Retinal pigment epithelial cell (primary cell): ENCODE results near the gene DOC2B.

ENCODE experiments used
- DNase-seq: peaks from one replicate; pipeline ENCODE4 v3.0.0-alpha.2; 2010; ENCODE audit warnings: low read depth
- H3K4me3 ChIP-seq: 2 replicates; pipeline ENCODE4 v1.5.1; 2011; ENCODE audit warnings: mild to moderate bottlenecking, low read length, control low read depth, moderate library complexity
- TF ChIP-seq, protein P1 (sequence below): conservative IDR thresholded peaks from 2 replicates; pipeline ENCODE4 v1.5.1; 2011; ENCODE audit warnings: low read depth, low read length, control low read depth, inconsistent platforms

Gene DOC2B

DNA sequence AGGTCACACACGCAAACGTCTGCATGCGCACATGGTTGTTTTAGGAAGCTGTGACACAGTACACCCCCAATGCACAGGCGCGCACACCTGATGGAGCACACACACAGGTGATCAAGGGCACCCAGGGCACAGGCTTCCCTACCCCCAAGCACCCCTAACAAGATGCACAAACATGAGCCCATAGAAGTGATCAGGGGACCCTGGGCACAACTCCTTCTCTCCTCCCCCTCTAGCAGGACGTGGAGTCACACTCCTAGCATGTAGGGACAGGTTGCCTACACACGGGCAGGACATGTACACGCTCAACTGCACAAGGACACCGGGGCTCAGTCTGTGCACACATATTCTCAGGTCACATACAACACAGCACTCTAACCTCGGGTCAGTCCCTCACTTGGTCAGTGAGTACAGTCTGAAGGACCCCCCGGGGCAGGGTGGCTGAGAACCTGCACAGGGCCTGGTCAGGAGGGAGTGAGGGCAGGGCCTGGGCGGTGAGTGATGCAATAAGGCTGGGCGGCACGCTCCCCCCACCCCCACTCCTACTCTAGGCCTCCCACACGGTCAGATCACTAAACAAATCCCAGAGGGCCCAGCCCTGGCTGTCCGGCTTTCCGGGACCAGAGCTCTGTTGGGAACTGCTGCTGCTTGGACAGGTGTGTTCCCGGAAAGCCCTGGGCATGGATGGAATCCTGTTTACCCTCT, 751 bp upstream of the DOC2B start:
- no peak overlapping the region for H3K4me3 ChIP-seq
- TF ChIP-seq, protein P1, sequence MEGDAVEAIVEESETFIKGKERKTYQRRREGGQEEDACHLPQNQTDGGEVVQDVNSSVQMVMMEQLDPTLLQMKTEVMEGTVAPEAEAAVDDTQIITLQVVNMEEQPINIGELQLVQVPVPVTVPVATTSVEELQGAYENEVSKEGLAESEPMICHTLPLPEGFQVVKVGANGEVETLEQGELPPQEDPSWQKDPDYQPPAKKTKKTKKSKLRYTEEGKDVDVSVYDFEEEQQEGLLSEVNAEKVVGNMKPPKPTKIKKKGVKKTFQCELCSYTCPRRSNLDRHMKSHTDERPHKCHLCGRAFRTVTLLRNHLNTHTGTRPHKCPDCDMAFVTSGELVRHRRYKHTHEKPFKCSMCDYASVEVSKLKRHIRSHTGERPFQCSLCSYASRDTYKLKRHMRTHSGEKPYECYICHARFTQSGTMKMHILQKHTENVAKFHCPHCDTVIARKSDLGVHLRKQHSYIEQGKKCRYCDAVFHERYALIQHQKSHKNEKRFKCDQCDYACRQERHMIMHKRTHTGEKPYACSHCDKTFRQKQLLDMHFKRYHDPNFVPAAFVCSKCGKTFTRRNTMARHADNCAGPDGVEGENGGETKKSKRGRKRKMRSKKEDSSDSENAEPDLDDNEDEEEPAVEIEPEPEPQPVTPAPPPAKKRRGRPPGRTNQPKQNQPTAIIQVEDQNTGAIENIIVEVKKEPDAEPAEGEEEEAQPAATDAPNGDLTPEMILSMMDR, result no peak
- no peak for DNase-seq

DNA sequence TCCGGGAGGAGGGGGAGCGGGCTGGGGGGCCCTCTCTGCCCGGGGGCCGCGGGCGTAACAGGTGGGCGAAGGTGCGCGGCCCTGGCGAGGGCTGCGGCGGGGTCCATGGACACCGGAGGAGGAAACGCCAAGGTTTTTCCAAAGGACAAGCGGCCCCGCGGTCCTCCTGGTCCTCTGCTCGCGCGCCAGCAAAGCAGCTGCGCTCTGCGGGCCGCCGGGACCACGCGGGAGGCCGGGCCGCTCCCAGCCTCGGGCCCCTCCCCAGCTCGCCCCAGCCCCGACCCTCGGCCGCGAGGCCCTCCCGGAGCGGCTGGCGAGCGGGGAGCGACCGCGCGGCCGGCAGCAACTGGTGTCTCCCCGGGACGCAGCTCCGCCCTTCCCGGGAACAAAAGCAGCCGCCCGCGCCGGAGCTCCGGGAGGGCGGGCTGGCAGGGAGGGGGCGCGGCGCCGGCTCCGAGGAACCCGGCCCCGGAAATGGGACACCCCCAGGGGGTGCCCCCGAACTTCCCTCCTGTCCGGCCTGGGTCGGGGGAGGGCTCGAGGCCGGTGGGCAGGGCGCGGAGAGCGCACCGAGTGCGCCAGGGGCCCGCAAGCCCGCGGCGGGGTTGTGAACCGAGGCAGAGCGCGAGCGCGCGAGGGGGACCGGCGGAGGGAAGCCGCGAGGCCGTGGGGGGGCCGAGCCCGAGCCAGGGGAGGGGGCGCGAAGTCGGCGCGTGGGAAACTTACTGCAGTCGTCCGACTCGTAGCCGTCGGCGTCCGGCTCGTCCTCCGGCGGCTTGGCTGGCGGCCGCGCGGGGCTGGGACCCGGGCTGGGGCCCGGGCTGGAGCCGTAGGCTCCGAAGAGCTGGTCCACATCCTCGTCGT, 837 bp downstream of the DOC2B start:
- no peak for DNase-seq
- TF ChIP-seq, protein P1, result no peak
- no peak overlapping the region for H3K4me3 ChIP-seq

DNA sequence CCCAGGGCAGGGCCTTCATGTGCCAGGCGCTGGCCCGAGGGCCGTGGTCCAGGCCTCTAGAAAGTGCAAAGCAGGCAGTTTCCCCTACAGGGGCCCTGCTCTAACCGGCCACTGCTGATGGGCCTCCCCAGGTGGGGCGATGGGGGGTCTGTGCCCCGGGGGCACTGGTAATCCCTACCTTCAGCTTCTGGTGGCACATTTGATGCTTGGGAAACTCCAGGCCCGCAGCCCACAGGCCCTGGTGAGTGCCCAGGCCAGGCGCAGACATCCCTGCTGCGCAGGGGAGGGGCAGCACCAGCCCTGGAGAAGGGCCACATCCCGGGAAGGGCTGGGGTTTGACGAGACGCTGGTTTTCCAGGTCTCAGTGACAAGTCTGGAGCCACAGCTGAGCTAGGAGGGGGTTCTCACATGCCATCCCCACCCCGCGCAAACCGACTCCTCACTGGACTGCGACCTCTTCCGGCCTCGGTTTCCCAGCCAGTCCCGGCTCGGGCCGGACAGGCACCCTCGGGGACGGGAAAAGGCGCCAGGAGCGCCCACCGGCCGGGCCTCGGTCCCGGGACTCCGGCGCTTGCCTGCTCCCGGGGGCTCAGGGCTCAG, 1.6 kb downstream of the DOC2B start:
- H3K4me3 ChIP-seq, result no peak overlapping the region
- TF ChIP-seq, protein P1, result no peak
- DNase-seq, result no peak

DNA sequence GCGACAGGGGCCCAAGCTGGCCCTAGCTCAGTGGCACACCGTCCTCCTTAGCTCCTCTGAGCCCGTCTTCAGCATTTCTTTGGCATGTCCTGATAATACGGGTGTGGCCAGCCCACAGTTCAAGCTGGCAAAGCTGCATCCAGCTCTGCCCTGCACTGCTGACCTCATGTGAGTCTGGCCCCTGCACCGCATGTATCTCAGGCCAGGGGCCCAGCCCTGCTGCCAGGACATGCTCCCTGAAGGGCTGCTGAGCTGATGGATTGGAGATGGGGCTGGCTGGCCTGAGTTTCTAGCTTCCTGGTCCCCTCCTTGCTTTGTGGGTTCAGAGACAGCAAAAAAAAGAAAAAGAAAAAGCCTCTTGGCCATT, 2.4 kb downstream of the DOC2B start:
- TF ChIP-seq, protein P1, result no peak
- no peak for DNase-seq
- H3K4me3 ChIP-seq, result no peak overlapping the region

DNA sequence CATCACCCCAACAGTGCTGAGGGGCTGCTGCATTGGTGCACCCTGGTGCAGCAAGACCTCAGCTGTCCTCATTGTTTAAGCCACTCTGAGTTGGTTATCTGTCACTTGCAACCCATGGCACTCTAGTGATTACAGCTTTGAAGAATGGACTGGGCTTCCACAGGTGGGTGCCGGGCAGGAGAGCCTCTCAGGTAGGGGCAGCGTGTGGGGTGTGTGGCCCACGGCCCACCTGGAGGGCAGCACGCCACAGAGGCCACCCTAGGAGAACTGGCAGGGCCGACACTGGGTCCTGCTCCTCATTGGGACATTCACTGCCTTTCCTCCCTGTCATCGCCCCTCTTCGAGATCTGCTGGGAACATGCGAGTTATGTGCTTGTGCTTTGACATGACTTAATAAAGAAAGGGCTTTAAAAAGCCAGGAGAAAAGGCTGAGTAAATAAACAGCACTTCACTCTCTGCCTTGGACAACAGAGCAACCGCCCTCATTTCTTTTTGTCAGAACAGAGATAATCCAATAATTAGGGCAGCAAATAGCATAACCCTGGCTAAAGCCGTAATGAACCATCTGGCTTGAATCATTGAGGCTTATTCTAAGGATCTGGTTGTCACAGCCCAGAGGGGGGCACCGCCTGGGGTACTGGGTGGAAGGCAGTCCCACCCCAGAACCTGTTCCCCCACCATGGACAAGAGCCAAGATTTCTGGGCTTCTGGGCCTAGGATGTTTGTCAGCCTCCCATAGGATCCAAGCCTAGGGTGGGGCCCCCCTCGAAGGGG, 3.0 kb downstream of the DOC2B start:
- H3K4me3 ChIP-seq, result no peak overlapping the region
- TF ChIP-seq, protein P1, result no peak
- DNase-seq, result no peak

DNA sequence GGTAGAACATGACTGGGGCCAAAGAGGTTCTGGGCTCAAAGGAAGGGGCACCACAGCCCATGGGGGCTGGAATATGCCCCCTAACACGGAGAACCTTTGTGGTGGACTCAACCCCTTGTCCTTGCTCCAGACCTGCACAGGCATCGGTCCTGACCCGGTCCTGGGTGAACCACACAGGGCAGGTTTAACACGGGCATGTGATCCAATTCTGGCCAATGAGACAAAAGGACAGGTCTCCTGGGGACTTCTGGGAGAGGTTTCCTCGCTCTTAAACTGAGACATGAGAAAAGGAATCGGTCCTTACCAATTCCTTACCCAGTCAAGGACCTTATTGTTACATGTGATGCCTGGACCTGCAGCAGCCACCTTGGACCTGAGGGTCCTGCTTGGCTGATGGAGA, 3.7 kb downstream of the DOC2B start:
- no peak for DNase-seq
- TF ChIP-seq, protein P1, result no peak
- no peak overlapping the region for H3K4me3 ChIP-seq
